T-helper 2 cell treated with Interferon-gamma antibody and Interleukin-4, amounts not matched to agents 100 ng/mL and 5 ng/mL, for 36 hours (primary cell): ENCODE measurements around the gene ZNF438. TPM values are rescaled to one million over a fixed set of nuclear protein-coding genes. Genes with fewer than 3 reads are reported as not detected.
"Not testable (repeated sequence)": the region's sequence is repeated elsewhere in the genome, so short reads cannot be mapped to it uniquely, and the experiment has no call there.

Source experiments
- intact Hi-C: fragments of 100-400 bp; cut with micrococcal nuclease; formaldehyde crosslinking; loops from one replicate; pipeline ENCODE4 v1.15.1; 2023
- total RNA-seq: library from RNA; stranded (reverse); gene quantifications from 2 replicates; pipeline ENCODE4 v1.2.3, GENCODE V29; 2022

The ZNF438 gene
- total RNA-seq, 1 donor from 2014 or later = 3.9 TPM

- intact Hi-C loops = no loop called here
Observed at GRCh38 chr10:31055573-31056251, 24.0 kb upstream of the ZNF438 start.

- intact Hi-C loops = no loop called here
Observed at GRCh38 chr10:31051703-31052102, 20.0 kb upstream of the ZNF438 start.

GRCh38 chr10:31042670-31043069, 11.0 kb upstream of the ZNF438 start:
- intact Hi-C loops = no loop called here

DNA sequence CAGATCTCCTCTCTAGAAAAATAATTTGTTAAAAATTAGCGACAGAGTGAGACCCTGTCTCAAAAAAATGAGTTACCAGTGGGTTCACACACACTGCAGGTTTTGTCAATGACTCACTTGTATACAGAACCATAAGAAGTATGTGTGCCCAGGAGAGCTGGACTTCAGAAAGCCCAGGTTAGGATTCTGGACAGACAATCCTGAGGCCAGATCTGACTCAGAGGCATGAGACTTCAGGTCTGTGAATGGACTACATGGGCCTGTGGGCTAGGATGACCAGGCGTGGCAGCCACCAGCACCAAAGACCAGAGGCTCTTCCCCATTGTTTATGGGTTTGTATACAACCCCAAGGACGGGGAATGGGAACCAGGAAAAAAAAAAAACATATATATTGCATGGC, 9.3 kb upstream of the ZNF438 start:
- intact Hi-C loops = no loop called here

GRCh38 chr10:31039006-31039405, 7.3 kb upstream of the ZNF438 start:
- intact Hi-C loops = loop anchor here (10.0 kb wide), 1 partner anchor 694 kb away; the partner anchor contains the start of gene MTPAP

DNA sequence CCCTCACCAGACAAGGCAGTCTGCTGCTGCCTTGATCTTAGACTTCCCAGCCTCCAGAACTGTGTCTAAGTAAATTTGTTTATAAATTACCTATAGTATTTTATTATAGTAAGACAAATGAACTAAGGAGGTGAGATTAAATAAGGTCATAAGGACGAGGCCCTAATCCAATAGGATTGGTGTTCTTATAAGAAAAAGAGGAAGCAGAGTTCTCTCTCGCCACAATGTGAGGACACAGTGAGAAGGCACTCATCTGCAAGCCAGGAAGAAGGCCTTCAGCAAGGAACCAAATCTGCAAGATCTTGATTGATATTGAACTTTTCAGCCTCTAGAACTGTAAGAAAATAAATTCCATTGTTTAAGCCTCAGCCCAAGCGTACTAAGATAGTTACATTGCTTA, 6.1 kb upstream of the ZNF438 start:
- intact Hi-C loops = loop anchor here (10.0 kb wide), 1 partner anchor 693 kb away; the partner anchor contains the start of gene MTPAP

DNA sequence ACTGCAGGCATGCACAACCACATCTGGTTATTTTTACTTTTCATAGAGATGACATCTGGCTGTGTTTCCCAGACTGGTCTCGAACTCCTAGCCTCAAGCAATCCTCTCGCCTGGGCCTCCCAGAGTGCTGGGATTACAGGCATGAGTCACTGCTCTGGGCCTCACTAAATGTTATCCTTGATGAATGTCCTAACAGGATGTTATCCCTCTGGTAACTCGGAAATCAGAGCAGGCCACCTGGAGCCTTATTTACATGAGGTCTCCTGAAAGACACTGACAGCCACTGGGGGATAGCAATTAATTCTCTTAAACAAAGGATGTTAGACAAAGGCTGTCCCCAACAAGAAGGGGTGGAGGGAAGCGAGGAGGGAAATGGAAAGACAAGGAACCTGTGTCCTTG, 4.5 kb upstream of the ZNF438 start:
- intact Hi-C loops = loop anchor here (10.0 kb wide), 1 partner anchor 691 kb away; the partner anchor contains the start of gene MTPAP

- intact Hi-C loops = loop anchor here (10.0 kb wide), 1 partner anchor 691 kb away; the partner anchor contains the start of gene MTPAP
Observed at GRCh38 chr10:31035266-31035798, 3.7 kb upstream of the ZNF438 start.

GRCh38 chr10:31034098-31034909, 2.6 kb upstream of the ZNF438 start:
- intact Hi-C loops = loop anchor here (10.0 kb wide), 1 partner anchor 690 kb away; the partner anchor contains the start of gene MTPAP

- intact Hi-C loops = loop anchor here (2.0 to 10.0 kb wide), 2 partner anchors 58 to 688 kb away; partner anchors contain the start of gene MTPAP
Observed at GRCh38 chr10:31033147-31033546, 1.5 kb upstream of the ZNF438 start.

GRCh38 chr10:31032258-31033132, 830 bp upstream of the ZNF438 start:
- intact Hi-C loops = loop anchor here (1.0 to 10.0 kb wide), 6 partner anchors 58 to 728 kb away; partner anchors contain the start of gene MTPAP

DNA sequence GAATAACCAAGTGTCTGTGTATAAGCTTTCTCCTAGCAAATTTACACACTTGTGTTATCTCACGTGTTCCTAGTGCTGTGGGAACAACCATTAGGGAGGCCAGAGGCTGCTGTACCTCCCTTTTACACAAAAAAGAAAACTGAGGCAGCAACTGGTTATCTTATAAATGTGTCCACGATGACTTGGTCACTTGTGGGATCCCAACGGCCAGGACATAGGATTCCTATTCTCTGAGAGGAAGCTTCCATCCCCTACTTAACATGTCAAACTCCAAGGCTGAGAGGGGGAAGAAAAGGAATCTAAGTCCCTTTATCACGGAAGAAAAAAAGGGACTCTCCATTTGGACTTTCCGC, 484 bp downstream of the ZNF438 start:
- intact Hi-C loops = loop anchor here (1.0 to 10.0 kb wide), 5 partner anchors 32 to 686 kb away; partner anchors contain the start of genes MTPAP and ZEB1

DNA sequence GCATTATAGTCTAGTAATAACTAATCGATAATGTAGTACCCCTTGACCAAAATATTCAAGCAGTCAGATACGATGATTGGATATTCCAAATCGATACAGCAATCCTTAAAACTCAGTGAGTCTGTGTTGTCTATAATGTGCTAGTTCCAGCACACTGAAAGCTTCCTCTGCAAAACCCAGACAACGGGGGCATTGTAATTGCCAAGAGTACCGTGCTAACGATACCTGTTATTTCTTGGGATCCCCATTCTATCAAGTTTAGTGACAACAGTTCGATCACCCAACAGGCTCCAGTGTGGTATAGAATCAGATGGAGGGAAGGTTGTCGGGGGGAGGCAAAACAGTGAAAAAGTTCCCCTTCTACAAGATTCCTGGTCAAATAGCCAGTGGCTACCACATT, 865 bp downstream of the ZNF438 start:
- intact Hi-C loops = loop anchor here (1.0 to 10.0 kb wide), 5 partner anchors 32 to 686 kb away; partner anchors contain the start of genes MTPAP and ZEB1

DNA sequence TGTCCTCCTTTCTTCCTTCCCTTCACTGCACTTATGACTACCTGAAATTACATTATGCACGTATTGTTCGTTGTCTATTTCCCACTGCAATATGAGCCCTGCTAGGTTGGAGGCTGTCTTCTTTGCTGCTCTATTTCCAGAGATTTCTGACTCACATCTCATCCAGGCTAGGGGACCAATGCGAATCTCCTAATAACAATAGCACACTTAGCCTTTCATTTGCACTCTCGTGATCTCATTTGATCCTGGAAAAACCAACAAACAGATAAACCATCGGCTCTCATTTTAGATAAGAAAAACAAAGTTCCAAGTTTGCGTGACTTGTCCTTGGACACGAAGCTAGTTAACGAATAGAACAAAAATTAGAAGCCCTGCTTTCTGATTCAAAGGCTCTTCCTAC, 1.4 kb downstream of the ZNF438 start:
- intact Hi-C loops = loop anchor here (2.0 to 10.0 kb wide), 2 partner anchors 31 to 685 kb away; partner anchors contain the start of gene MTPAP

DNA sequence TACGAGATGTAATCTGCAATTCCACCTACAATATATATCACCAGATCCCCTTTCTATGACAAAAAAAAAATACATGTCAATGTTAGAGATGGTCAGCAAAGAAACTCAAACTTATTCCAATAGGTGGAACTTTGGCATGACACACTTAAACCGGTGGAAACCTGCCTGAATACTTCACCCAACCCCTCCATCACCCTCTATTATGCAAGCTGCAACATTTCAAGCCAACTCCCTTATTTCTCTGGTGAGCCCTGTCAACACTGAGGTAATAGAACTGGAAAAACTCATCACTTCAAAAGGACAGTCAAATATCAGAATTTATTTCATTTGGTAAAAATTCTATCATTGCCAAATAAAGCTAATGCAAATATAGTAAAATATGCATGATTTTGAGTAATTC, 3.6 kb downstream of the ZNF438 start:
- intact Hi-C loops = no loop called here

DNA sequence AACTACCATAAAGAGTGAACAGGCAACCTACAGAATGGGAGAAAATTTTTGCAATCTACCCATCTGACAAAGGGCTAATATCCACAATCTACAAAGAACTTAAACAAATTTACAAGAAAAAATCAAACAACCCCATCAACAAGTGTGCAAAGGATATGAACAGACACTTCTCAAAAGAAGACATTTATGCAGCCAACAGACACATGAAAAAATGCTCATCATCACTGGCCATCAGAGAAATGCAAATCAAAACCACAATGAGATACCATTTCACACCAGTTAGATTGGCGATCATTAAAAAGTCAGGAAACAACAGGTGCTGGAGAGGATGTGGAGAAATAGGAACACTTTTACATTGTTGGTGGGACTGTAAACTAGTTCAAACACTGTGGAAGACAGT, 5.4 kb downstream of the ZNF438 start:
- intact Hi-C loops = not testable (repeated sequence)

DNA sequence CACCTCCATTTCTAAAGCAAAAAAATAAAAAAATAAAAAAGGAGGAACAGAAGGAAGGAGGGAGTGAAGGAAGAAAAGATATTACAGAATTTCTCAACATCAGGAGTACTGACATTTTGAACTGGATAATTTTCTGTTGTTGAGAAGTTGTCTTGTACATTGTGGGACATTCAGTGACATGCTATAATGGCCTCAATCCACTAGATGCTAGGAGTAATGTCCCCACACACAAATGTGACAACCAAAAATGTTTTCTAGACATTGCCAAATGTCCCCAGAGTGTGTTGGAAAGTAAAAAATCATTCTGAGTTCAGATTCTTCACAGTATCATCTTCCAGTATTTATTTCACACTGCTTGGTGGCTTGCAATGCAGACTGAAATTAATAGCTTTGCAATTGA, 6.5 kb downstream of the ZNF438 start:
- intact Hi-C loops = no loop called here

- intact Hi-C loops = no loop called here
Observed at GRCh38 chr10:31023558-31023957, 8.1 kb downstream of the ZNF438 start.

DNA sequence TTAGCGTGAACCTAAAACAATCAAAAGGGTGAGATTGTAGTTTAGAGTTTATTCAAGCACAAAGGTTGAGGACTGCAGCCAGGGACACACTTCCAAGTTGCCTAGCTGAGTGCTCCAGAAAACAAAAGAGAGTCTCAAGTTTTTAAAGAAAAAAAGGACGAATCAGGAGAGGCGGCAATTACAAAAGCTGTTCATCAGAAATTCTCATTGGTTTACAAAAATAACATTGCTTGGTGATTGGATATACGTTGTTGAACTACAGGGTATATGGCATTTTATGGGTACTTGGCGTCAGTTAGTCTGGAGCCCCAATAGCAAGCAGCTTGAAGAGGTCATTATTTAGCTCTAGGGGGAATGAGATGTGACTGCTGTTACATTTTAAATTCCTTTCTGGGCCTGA, 11.5 kb downstream of the ZNF438 start:
- intact Hi-C loops = no loop called here

- intact Hi-C loops = no loop called here
Observed at GRCh38 chr10:31018962-31019361, 12.7 kb downstream of the ZNF438 start.

- intact Hi-C loops = no loop called here
Observed at GRCh38 chr10:31018356-31018750, 13.3 kb downstream of the ZNF438 start.
